Transverse colon (tissue), 4 donors: ENCODE measurements around the gene CNNM1.

ENCODE experiments used
- POLR2A ChIP-seq: fragments of 450-650 bp; IDR thresholded peaks from one replicate; pipeline ENCODE4 v1.6.1; 2016; ENCODE audit warnings: antibody characterized with exemption, mild to moderate bottlenecking, moderate library complexity
- POLR2AphosphoS5 ChIP-seq, 3 donors: sonication (generic); formaldehyde crosslinking; IDR thresholded peaks; one replicate each; pipeline ENCODE4 v1.6.1; 2016; ENCODE audit warnings: antibody characterized with exemption in 3 of 3
- TF ChIP-seq, protein P1 (sequence below), 5 experiments: fragments of 200-600 bp in 3 of 5; fragments of 450-650 bp in 2 of 5; sonication (generic) in 3 of 5; IDR thresholded peaks; 1 replicate in 2 of 5; 2 replicates in 3 of 5; pipeline ENCODE4 v1.5.1; 2016 to 2017; ENCODE audit warnings: antibody characterized with exemption in 5 of 5, inconsistent platforms in 3 of 5, mild to moderate bottlenecking in 2 of 5, moderate library complexity in 1 of 5

- TF ChIP-seq, protein P1, sequence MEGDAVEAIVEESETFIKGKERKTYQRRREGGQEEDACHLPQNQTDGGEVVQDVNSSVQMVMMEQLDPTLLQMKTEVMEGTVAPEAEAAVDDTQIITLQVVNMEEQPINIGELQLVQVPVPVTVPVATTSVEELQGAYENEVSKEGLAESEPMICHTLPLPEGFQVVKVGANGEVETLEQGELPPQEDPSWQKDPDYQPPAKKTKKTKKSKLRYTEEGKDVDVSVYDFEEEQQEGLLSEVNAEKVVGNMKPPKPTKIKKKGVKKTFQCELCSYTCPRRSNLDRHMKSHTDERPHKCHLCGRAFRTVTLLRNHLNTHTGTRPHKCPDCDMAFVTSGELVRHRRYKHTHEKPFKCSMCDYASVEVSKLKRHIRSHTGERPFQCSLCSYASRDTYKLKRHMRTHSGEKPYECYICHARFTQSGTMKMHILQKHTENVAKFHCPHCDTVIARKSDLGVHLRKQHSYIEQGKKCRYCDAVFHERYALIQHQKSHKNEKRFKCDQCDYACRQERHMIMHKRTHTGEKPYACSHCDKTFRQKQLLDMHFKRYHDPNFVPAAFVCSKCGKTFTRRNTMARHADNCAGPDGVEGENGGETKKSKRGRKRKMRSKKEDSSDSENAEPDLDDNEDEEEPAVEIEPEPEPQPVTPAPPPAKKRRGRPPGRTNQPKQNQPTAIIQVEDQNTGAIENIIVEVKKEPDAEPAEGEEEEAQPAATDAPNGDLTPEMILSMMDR (IDR thresholded peaks at IDR 0.05) = no peak
- TF ChIP-seq POLR2A (no peak), POLR2AphosphoS5 (IDR thresholded peaks at IDR 0.05) (no peak)
These were observed 62.2 kb downstream of the CNNM1 start for GRCh38 chr10:99391346-99391745.
